Measurements from ENCODE around the gene OSBPL6.

OSBPL6 gene

GRCh38 chr2:178159966-178160365 lies 34.3 kb upstream of the OSBPL6 start:
- H3K4me1 ChIP-seq (ENCODE audit: control insufficient read depth, insufficient read depth, low read length), result no peaks in the 10 kb centered on the region
- ChIA-PET CTCF (interaction anchor here (0.6 kb wide), 1 partner anchor 35 kb away, joined by 5 read pairs; no protein-coding TSS in a partner anchor), POLR2A (no interaction called here)
- no peak overlapping the region for H3K27ac ChIP-seq (ENCODE audit: extremely low read depth, low read depth, low read length)
- no peaks in the 10 kb centered on the region for H3K9me3 ChIP-seq (ENCODE audit: control insufficient read depth, insufficient read depth, low read depth, low read length)
- H3K36me3 ChIP-seq (ENCODE audit: control insufficient read depth in 2 of 2, insufficient read depth in 1 of 2, low read length in 2 of 2), result no peaks in the 10 kb centered on the region
- no peak overlapping the region for H3K4me3 ChIP-seq (ENCODE audit: low read depth, low read length)
- no peak for TF ChIP-seq ZNF292 (tag by site-specific recombination; IDR thresholded peaks at IDR 0.05; ENCODE audit: borderline replicate concordance, low read depth)
- no peak for TF ChIP-seq ZNF404 (tag by site-specific recombination; IDR thresholded peaks at IDR 0.05)
- TF ChIP-seq ZNF518A (tag by site-specific recombination; conservative IDR thresholded peaks at IDR 0.05; ENCODE audit: low read depth), result no peak
- TF ChIP-seq ZNF777 (tag by site-specific recombination; IDR thresholded peaks at IDR 0.05; ENCODE audit: borderline replicate concordance), result no peak
- TF ChIP-seq EGR2 (tag by site-specific recombination; IDR thresholded peaks at IDR 0.05; ENCODE audit: low read depth), result no peak
- TF ChIP-seq KLF7 (tag by site-specific recombination; IDR thresholded peaks at IDR 0.05; ENCODE audit: borderline replicate concordance), result no peak
- TF ChIP-seq TSHZ1 (tag by site-specific recombination; IDR thresholded peaks at IDR 0.05; ENCODE audit: borderline replicate concordance), result no peak
- no peak for TF ChIP-seq ZNF223 (tag by site-specific recombination; IDR thresholded peaks at IDR 0.05)
- TF ChIP-seq ZNF768 (tag by site-specific recombination; IDR thresholded peaks at IDR 0.05), result no peak

GRCh38 chr2:178160601-178161000 lies 33.7 kb upstream of the OSBPL6 start:
- Histone ChIP-seq H3K4me3 (ENCODE audit: low read depth, low read length) (no peak overlapping the region), H3K9me3 (ENCODE audit: control insufficient read depth, insufficient read depth, low read depth, low read length) (no peaks in the 10 kb centered on the region), H3K27ac (ENCODE audit: extremely low read depth, low read depth, low read length) (no peak overlapping the region), H3K36me3 (ENCODE audit: control insufficient read depth in 2 of 2, insufficient read depth in 1 of 2, low read length in 2 of 2) (no peaks in the 10 kb centered on the region), H3K4me1 (ENCODE audit: control insufficient read depth, insufficient read depth, low read length) (no peaks in the 10 kb centered on the region)
- ChIA-PET POLR2A (no interaction called here), CTCF (no interaction called here)
- TF ChIP-seq ZNF394 (tag by site-specific recombination; IDR thresholded peaks at IDR 0.05; ENCODE audit: borderline replicate concordance) (no peak), ZNF19 (tag by site-specific recombination; IDR thresholded peaks at IDR 0.05; ENCODE audit: low read depth) (no peak), ZNF530 (tag by site-specific recombination; IDR thresholded peaks at IDR 0.05; ENCODE audit: low read depth) (no peak), IKZF3 (tag by site-specific recombination; IDR thresholded peaks at IDR 0.05) (no peak), OSR2 (tag by site-specific recombination; IDR thresholded peaks at IDR 0.05) (no peak)

Data from HEK293 (cell line).